Type B pancreatic cell (in vitro differentiated cells): ENCODE results near the gene COIL. TPM values are rescaled to one million over a fixed set of nuclear protein-coding genes. Genes with fewer than 3 reads are reported as not detected.
A peak's percentile ranks its signal among the peaks of the same experiment; 100 is the strongest.

Experiments
- DNase-seq: peaks from one replicate; pipeline ENCODE4 v3.0.0; 2021; ENCODE audit warnings: mixed read lengths; ENCODE audit not compliant: unreplicated experiment; ENCODE audit errors: extremely low spot score
- H3K27ac Mint-ChIP-seq: 2 replicates; pipeline ENCODE4 v1.8.0; 2021; ENCODE audit warnings: mild to moderate bottlenecking, mixed read lengths
- H3K27me3 Mint-ChIP-seq: 2 replicates; pipeline ENCODE4 v1.8.0; 2021; ENCODE audit warnings: mixed read lengths
- H3K36me3 Mint-ChIP-seq: 2 replicates; pipeline ENCODE4 v1.8.0; 2021; ENCODE audit warnings: mixed read lengths
- H3K4me1 Mint-ChIP-seq: one replicate; pipeline ENCODE4 v1.8.0; 2021; ENCODE audit warnings: mixed read lengths; ENCODE audit not compliant: unreplicated experiment
- H3K4me3 Mint-ChIP-seq: 2 replicates; pipeline ENCODE4 v1.8.0; 2021; ENCODE audit warnings: mild to moderate bottlenecking, mixed read lengths
- H3K9me3 Mint-ChIP-seq: 2 replicates; pipeline ENCODE4 v1.8.0; 2021; ENCODE audit warnings: mixed read lengths
- CTCF ChIP-seq: fragments of 200-600 bp; sonication (generic); conservative IDR thresholded peaks from 2 replicates; pipeline ENCODE4 v1.5.0; 2021; ENCODE audit warnings: antibody characterized with exemption, mild to moderate bottlenecking
- total RNA-seq: library from RNA; stranded (reverse); gene quantifications from 2 replicates; pipeline ENCODE4 v1.2.1, GENCODE V29; 2021; ENCODE audit warnings: low replicate concordance

The COIL gene
- total RNA-seq, 1 donor from 2014 or later: 26.5 TPM

DNA sequence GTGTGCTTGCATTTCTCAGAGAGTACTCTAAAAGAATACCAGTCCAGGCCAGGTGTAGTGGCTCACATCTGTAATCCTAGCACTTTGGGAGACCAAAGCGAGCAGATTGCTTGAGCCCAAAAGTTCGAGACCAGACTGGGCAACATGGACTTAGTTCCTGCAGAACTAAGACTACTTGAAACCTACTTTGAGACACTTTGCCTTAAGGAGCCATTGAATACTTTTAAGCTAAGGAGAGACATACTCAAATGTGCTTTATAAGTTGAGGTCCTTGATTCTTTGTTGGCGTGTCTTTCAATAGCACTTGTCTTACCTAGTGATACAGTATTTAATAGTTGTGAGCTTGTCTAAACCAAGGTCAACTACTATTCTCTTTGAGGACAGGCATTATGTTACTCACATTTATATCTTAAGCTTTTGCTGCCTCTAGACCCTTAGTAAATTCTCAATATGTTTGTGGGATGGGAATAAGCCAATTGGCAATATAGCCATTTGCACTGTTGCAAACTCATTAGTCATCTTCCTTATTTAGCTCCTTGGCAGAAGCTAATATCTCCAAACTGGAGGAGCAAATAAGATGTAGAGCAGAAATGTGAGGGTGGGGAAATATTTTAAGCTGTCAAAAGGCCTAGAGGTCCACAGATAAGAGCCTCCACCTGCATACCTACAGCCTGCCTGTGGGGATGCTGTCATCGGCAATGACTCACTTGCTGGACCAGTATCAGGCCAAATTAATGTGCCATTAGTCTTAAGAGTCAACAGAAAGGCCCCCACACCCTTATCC is 33.4 kb upstream of the COIL start:
- H3K4me1 Mint-ChIP-seq: peaks cover 4% of the 10 kb centered on the region
- no peak for DNase-seq
- peak overlapping the region; percentile 64 for H3K27ac Mint-ChIP-seq
- TF ChIP-seq CTCF: no peak
- H3K27me3 Mint-ChIP-seq: no peaks in the 10 kb centered on the region
- no peaks in the 10 kb centered on the region for H3K9me3 Mint-ChIP-seq
- H3K36me3 Mint-ChIP-seq: peaks cover 26% of the 10 kb centered on the region
- no peak overlapping the region for H3K4me3 Mint-ChIP-seq

DNA sequence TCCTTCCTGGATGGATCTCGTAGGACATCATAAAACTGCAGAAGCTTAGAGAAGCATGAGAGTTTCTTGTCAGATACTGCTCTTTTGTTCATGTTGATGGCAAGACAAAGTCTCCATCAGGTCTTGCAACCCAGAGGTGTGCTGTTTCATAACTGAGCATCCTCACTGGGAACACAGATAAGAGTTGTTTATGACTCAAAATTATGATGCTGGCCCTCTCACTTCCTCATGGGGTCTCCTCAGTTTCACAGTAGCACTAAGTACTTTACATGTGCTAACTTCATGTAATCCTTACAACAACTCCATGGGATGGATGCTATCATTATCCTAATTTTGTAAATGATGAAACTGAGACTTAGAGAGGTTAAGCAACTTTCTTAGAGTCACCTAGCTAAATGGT is 31.5 kb upstream of the COIL start:
- TF ChIP-seq CTCF: no peak
- Mint-ChIP-seq H3K36me3 (peaks cover 23% of the 10 kb centered on the region), H3K4me1 (peaks cover 4% of the 10 kb centered on the region), H3K27me3 (no peaks in the 10 kb centered on the region), H3K4me3 (no peak overlapping the region), H3K9me3 (no peaks in the 10 kb centered on the region), H3K27ac (no peak overlapping the region)
- no peak for DNase-seq

DNA sequence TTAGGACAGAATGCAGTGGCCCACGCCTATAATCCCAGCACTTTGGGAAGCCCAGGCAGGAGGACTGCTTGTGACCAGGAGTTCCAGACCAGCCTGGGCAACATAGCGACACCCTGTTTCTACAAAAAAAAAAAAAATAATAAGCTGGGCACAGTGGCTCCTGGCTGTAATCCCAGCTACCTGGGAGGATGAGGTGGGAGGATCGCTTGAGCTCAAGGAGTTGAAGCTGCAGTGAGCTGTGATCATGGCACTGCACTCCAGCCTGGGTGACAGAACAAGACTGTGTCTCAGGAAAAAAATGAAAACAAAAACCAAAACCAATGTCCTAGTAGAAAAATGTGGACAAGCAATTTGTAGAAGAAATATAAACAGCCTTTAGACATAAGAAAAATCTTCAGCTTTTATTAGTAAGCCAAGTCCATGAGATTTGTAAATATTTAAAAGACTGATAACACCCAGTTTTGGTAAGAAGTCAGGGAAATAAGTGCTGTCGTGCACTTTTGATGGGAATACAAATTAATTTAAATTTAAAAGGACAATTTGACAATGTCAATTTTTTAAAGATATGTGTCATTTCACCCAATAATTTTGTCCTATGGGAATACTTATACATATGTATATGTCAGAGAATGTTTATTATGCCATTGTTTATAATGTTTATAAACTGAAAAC is 28.2 kb upstream of the COIL start:
- H3K27ac Mint-ChIP-seq: no peak overlapping the region
- no peak overlapping the region for H3K4me3 Mint-ChIP-seq
- no peak for TF ChIP-seq CTCF
- no peaks in the 10 kb centered on the region for H3K9me3 Mint-ChIP-seq
- peaks cover 35% of the 10 kb centered on the region for H3K36me3 Mint-ChIP-seq
- no peak for DNase-seq
- H3K4me1 Mint-ChIP-seq: no peaks in the 10 kb centered on the region
- H3K27me3 Mint-ChIP-seq: no peaks in the 10 kb centered on the region

DNA sequence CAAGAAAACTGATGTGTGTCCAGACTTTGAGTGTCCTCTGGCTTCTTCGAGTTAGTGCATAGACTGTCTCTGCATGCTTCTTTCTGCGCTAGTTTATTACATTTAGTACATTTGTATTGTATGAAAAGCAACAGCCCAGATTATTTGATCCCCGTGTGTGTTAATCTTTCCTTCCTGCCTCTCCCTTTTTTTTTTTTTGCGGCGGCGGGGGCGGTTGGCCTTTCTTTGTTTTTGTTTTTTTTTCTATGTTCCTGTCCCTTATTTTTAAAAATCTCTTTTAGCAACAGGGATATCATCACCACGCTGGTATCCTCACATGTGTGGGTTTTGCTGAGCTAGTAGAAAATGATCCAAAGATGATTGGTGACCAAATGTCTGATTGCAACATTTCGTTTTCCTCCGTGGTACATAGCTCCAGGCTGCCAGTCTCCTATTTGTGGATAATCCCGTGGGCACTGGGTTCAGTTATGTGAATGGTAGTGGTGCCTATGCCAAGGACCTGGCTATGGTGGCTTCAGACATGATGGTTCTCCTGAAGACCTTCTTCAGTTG is 26.5 kb upstream of the COIL start:
- H3K4me3 Mint-ChIP-seq: no peak overlapping the region
- peaks cover 32% of the 10 kb centered on the region for H3K36me3 Mint-ChIP-seq
- no peaks in the 10 kb centered on the region for H3K4me1 Mint-ChIP-seq
- H3K27ac Mint-ChIP-seq: no peak overlapping the region
- no peak for DNase-seq
- TF ChIP-seq CTCF: no peak
- no peaks in the 10 kb centered on the region for H3K27me3 Mint-ChIP-seq
- H3K9me3 Mint-ChIP-seq: no peaks in the 10 kb centered on the region

- TF ChIP-seq CTCF: no peak
- Mint-ChIP-seq H3K36me3 (peaks cover 23% of the 10 kb centered on the region), H3K9me3 (no peaks in the 10 kb centered on the region)
These were observed 24.7 kb upstream of the COIL start for GRCh38 chr17:56985371-56986162.

More at GRCh38 chr17:56985371-56986162, 24.7 kb upstream of the COIL start:
- H3K27ac Mint-ChIP-seq: no peak overlapping the region
- no peaks in the 10 kb centered on the region for H3K4me1 Mint-ChIP-seq
- H3K4me3 Mint-ChIP-seq: no peak overlapping the region
- H3K27me3 Mint-ChIP-seq: no peaks in the 10 kb centered on the region
- DNase-seq: no peak
